Stimulated activated CD4-positive, alpha-beta T cell treated with anti-CD3 and anti-CD28 coated beads, TNF-alpha, amount 100 ng/mL, for 4 hours (primary cell): ENCODE data around the gene HDAC9.

Source experiments
- DNase-seq, 3 experiments: peaks; one replicate each; pipeline ENCODE4 v3.0.0-alpha.2; 2020; ENCODE audit warnings: low read depth in 3 of 3

The HDAC9 gene

GRCh38 chr7:18495412-18496340 lies at the start of gene HDAC9:
TSS of gene HDAC9 (plus strand) at chr7:18495749. CDS start at chr7:18496303, 554 bp downstream.
- DNase-seq = no peak

- DNase-seq = no peak
Measured at GRCh38 chr7:18445916-18446520, 49.5 kb upstream of the HDAC9 start.

GRCh38 chr7:18450019-18450418 lies 45.5 kb upstream of the HDAC9 start:
- no peak for DNase-seq

- DNase-seq = no peak
Measured at GRCh38 chr7:18455606-18456005, 39.9 kb upstream of the HDAC9 start.

GRCh38 chr7:18457832-18458231 lies 37.7 kb upstream of the HDAC9 start:
- no peak for DNase-seq

GRCh38 chr7:18458830-18459229 lies 36.7 kb upstream of the HDAC9 start:
- DNase-seq = no peak

- DNase-seq = no peak
Measured at GRCh38 chr7:18459484-18460245, 35.9 kb upstream of the HDAC9 start.

- no peak for DNase-seq
Measured at GRCh38 chr7:18461785-18462467, 33.6 kb upstream of the HDAC9 start.

- DNase-seq = no peak
Measured at GRCh38 chr7:18464830-18465229, 30.7 kb upstream of the HDAC9 start.

GRCh38 chr7:18467011-18467410 lies 28.5 kb upstream of the HDAC9 start:
- no peak for DNase-seq

- no peak for DNase-seq
Measured at GRCh38 chr7:18468795-18469194, 26.8 kb upstream of the HDAC9 start.

GRCh38 chr7:18469316-18469715 lies 26.2 kb upstream of the HDAC9 start:
- DNase-seq = no peak

GRCh38 chr7:18471476-18472160 lies 23.9 kb upstream of the HDAC9 start:
- DNase-seq = no peak

GRCh38 chr7:18472161-18472483 lies 23.4 kb upstream of the HDAC9 start:
- DNase-seq = no peak

GRCh38 chr7:18473119-18473518 lies 22.4 kb upstream of the HDAC9 start:
- DNase-seq = no peak

- no peak for DNase-seq
Measured at GRCh38 chr7:18474944-18475343, 20.6 kb upstream of the HDAC9 start.

GRCh38 chr7:18475488-18475887 lies 20.1 kb upstream of the HDAC9 start:
- no peak for DNase-seq

- DNase-seq = no peak
Measured at GRCh38 chr7:18481776-18482175, 13.8 kb upstream of the HDAC9 start.

- DNase-seq = no peak
Measured at GRCh38 chr7:18488049-18488448, 7.5 kb upstream of the HDAC9 start.

- DNase-seq = no peak
Measured at GRCh38 chr7:18489624-18490023, 5.9 kb upstream of the HDAC9 start.

GRCh38 chr7:18491871-18492270 lies 3.7 kb upstream of the HDAC9 start:
- DNase-seq = no peak
